HG03442 (cell line): ENCODE results near the gene ATOSB.
"Not testable (repeated sequence)": the region's sequence is repeated elsewhere in the genome, so short reads cannot be mapped to it uniquely, and the experiment has no call there.

ENCODE experiments used
- ATAC-seq: cut with Tn5 transposase; IDR thresholded peaks from one replicate; pipeline ENCODE4 v1.9.1; 2021; ENCODE audit warnings: mild to moderate bottlenecking, moderate library complexity; ENCODE audit not compliant: unreplicated experiment

ATOSB gene, protein sequence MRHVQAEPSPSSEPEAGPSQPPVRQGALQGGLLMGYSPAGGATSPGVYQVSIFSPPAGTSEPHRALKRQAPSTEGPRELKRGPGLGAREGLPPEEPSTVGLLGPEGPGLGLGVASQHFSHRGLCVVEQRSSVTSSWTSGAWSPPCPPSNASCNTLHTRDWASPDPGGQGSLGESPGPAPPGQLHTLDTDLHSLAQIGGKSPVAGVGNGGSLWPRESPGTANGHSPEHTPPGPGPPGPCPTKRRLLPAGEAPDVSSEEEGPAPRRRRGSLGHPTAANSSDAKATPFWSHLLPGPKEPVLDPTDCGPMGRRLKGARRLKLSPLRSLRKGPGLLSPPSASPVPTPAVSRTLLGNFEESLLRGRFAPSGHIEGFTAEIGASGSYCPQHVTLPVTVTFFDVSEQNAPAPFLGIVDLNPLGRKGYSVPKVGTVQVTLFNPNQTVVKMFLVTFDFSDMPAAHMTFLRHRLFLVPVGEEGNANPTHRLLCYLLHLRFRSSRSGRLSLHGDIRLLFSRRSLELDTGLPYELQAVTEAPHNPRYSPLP

DNA sequence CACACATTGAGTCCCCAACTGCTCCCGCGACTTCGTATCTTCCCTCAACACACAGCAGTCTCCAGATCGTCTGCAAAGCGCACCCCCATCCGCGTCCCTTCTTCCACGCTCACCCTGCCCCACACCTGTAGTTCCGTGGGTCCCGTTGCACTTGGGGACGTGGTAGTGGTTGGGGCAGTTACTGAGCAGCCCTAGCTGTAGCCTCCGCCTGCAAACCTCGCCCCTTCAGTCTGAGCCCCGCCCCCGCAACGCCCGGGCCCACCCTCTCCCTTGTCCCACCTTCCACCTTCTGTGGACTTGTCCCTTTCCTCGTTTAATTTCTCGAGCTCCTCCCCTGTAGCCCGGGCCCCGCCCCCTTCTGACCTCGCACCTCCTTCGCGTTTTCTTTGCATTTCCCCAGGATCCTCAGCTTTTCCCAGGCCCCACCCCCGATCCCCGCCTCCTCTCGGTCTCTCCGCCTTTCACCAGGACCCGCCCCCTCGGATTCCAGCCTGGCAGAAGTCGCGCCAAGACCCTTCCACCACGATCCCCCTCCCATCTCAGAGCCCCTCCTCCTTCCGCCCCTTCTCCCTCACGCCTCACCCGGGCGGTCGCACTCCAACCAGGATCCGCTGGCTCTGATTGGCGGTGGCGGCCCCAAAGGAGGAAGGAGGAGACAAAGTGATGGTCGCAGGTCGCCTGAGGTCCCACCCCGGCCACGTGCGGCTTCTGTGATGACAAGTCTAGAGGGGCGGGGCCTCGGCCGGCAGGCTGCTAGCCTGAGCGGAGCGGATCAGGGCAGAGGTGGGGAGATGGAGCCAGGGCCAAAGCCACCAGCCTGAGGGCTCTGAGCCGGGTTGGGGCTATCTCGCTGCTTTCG, at the start of gene ATOSB:
ATOSB (minus strand) TSS at position 183 of the 859 bp plus-strand sequence. CDS start 7,588 bp downstream, outside the sequence.
- ATAC-seq, result peak; percentile 41

DNA sequence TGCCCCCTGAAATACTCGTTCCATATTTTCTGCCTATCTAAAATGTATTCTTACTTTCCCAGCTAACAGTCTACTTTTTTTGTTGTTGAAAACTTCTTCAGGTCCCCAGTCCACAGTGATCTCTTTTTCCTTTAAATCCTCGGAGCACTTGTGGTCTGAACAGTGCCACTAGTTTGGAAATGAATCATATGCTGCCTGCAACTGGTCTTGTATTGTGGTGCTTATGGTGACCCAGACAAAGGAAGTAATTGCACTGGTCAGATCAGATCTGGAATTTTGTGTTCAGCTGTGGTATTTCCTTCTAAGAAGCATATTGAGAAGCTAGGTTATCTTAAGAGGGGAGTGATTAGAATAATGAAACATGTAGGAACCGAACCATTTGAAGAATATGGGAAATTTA, 49.0 kb upstream of the ATOSB start:
- ATAC-seq, result no peak

DNA sequence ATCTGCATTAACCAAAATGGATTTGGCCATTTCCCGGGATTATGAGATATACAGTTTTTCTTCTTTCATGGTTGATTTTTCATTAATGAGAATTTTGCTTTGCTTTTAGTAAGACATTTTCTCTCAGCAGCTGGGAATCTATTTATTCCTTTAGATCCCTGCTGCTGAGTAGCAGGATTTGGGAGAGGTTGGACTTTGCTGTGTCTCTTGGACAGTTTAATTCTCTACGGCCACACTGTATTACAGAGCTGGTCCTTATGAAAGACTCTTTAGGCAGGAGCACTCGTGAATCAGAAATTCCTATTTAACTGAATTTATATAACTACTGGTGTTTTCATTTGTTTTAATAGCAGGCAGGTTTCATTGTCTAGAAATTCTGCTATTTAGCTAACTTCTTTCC, 47.8 kb upstream of the ATOSB start:
- no peak for ATAC-seq

DNA sequence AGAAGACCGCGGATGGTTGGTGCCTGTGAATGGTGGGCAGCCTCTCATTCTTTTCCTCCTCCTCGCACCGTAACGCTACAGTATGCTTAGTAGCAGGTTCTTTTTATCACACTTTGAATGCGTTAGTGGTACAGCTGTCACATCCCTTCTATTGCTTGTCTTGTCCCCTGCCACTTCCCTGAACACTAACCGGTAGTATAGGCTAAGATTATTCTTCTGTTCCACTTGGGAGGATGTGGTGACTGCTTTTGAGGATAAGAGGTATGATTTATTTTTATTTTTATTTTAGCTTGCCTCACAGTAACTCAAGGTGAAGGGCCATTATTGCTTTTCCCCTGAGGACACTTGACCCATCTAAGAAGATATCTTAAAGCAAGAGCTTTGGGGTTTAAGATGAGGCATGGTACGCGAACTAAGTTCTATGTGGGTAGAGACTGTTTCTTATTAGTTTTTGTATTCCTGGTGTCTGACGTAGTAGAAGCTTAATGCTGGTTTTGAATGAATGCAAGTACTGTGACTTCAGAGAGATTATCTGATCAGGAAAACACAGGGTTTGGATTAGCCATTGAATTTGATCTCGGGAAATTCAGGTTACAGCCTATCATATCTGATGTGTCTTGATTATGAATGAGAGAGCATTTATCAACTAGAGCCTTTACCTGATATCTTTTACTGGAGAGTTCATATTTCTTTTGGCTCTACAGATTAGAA, 47.1 kb upstream of the ATOSB start:
- ATAC-seq, result no peak

DNA sequence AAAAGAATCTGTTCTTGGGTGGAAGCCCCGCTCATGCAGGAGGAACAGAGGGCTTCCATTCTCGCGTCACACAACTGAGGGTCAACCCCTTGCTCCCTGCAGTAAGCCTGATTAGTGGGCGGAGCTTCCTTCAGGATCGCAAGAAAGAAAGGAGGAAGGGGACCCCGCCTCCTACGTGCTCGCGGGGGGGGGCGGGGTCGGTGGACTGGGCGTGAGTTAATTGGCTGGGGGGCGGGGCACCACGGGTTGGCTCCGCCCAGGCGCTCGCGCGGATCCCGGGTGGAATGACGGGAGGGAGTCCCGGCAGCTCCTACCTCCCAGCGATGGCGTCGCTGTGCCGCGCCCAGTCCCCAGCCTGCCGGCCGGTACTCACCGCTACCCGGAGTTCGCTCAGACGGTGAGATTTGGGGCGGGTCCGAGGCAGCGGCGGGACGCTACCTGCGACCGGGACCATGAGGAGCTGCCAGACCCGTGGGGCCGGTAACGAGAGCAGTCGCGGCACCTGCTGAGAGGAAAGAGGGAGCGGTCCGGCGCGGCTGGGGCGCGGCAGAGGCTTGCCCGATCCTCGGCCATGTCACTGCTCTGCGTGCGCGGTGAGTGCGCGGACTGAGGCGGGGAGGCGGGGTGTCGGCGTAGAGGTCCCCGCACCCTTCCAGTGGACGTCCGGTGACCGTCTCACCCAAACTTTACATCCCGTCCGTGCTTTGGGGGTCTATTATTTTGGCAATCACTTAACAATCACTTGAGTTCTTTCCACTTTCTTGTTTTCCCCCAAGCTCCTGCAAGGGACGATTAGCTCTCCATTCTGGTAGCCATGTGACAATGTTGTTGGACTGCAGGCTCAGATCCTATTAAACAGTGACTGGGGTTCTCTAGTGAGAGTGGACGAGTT, 46.3 kb upstream of the ATOSB start, which contains the start of gene UNC13B:
UNC13B (plus strand) TSS at position 297 of the 892 bp plus-strand sequence; CDS start at position 572, 275 bp downstream.
- ATAC-seq, result peak; percentile 63

DNA sequence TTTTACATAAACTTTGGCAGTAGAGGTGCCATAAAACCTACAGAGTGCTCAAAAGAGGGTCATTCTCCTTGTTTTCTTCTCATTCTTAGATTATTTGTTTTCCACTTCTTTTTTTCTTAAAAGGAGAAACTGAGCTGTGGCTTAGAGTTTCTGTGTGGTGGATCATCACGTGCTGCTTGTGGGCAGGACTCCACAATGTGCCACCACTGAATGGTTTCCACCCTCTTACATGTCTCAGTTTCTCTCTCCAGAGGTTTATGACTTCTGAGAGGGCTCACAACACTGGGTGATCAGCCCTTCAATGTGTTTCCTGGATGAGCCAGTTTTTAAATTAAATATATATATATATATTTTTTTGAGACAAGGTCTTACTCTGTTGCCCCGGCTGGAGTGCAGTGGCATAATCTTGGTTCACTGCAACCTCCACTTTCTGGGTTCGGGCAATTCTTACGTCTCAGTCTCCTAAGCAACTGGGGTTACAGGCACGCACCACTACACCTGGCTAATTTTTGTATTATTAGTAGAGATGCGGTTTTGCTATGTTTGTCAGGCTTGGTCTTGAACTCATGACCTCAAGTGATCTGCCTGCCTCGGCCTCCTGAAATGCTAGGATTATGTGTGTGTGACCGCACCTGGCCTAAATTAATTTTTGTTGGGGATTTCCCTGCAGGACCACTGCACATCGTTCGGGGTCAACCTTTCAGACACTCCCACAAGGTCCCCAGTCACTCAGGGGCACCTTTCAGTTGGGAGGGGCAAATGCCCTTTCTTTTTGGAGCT, 43.0 kb upstream of the ATOSB start:
- no peak for ATAC-seq

DNA sequence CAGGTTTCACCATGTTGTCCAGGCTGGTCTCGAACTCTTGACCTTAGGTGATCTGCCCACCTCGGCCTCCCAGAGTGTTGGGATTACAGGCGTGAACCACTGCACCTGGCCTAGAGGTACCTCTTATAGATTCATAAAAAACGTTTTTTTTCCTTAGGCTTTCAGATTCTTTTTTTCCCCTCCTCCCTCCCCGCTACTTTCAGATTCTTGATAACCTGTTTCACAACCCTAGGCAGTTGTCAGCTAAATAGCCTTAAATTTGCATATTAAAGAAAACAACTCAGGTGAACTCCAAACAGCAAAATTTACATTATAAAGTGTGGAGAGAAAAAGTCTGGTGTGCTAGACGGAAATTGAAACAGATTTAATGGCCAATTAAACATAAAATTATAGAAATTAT, 42.2 kb upstream of the ATOSB start:
- not testable (repeated sequence) for ATAC-seq

DNA sequence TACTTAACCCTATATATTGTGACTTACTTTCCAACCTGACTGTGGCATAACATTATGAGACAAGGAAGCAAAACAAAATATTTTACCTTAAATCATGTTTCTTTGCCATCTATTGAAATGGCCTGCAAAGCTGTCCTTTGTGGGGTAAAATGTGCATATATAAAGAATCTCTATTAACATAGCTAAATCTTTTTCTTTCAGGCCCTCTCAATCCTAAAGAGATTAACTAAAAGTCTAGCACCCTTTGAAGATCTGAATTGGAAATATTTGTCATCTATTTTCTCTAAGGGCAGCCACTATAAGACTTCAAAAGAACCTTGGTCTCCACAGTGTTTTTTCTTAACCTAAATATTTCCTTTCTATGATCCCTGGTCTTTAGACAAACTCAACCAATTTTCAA, 41.1 kb upstream of the ATOSB start:
- no peak for ATAC-seq

DNA sequence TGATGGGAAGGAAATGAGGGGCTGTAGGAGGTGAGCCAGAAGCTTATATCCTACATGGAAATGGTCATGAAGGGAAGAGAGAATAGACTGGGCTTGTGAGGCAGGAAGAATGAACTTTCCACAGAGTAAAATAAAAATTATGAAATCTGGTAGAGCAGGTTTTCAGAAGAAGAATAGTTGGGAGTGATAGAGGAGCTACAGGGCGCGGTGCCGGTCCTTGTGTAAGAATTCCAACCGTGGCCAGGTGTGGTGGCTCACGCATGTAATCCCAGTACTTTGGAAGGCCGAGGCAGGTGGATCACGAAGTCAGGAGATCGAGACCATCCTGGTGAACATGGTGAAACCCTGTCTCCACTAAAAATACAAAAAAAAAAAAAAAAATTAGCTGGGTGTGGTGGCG, 37.3 kb upstream of the ATOSB start:
- ATAC-seq, result no peak

DNA sequence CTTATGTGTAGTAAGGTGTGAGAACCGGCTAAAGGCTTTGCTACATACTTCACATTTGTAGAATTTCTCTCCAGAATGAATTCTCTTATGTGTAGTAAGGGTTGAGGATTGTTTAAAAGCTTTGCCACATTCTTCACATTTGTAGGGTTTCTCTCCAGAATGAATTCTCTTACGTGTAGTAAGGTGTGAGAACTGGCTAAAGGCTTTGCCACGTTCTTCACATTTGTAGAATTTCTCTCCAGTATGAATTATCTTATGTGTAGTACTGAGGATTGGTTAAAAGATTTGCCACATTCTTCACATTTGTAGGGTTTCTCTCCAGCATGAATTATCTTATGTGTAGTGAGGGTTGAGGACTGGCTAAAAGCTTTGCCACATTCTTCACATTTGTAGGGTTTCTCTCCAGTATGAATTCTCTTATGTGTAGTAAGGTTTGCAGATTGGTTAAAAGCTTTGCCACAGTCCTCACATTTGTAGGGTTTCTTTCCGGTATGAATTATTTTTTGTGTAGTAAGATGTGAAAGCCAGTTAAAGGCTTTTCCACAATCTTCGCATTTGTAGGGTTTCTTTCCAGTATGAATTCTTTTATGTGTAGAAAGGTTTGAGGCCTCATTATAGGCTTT, 32.4 kb upstream of the ATOSB start:
- not testable (repeated sequence) for ATAC-seq

DNA sequence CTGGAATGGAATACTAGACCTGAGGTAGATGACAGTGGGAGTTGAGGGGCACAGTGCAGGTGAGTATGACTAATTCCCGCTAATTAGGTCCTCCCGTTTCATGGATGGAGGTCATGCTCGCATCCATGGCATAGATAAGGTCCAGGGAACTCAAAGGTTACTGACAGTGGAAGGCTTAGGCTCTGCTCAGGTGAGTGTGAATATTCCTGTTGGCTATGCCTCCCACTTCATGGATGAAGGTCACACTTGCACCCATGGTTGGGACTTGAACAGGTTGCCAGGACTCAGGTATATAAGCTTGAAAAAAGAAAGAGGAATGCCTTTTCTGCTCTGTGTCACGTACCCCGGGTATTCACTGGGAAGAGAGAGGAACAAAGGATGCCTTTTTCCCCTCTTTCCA, 26.4 kb upstream of the ATOSB start:
- ATAC-seq, result no peak

DNA sequence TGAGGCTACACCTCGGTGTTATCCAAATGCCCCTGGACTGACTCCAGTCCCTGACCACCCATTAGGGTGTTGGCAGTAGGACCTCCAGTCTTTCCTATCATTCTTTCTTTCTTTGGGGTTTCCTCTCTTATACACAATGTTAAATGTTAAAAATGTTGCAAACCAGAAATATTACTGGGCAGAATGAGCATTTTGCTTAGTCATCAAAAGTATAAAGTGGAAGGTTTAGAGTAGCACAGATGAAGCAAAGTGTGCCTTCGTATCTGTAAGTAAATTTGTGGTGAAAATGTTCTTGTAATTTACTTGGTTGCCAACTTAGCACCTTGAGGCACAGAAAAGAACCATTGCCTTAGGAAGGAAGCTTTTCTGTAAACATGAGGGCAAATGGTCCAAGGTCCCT, 24.4 kb upstream of the ATOSB start:
- no peak for ATAC-seq

DNA sequence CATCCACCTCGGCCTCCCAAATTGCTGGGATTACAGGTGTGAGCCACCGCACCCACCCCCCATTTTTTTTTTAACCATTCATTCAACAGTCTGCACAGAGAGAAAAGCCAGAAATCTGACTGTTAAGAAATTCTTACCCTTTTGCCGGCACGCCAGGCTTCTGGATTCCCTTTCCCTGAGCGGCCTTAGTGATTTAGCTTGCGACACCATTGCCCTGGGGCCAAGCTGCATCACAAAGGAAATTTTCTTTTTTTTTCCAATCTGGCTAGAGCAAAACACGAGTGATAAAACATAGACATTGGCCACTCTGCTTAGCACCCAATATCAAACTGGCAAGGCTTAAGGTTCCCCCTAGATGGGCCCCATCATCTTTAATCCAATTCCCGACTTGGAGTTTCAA, 21.2 kb upstream of the ATOSB start:
- ATAC-seq, result no peak

DNA sequence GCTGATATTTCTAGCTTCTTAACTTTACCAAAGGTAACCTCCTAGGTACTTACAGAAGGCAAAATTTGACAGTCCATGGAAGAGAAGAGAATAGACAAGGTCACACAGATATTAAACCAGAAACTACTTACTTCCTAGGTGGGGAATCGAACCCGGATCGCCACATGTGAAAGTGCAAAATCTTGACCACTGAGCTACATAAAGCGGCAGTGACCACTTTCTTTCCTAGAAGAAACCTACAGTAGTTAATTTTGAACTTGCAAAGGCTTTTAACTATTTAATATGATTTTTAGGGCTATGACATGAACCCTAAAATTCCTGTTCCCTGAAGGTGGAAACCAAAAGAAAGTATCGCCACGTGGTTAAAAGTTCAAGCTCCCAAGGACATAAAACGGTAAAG, 20.3 kb upstream of the ATOSB start:
- no peak for ATAC-seq

DNA sequence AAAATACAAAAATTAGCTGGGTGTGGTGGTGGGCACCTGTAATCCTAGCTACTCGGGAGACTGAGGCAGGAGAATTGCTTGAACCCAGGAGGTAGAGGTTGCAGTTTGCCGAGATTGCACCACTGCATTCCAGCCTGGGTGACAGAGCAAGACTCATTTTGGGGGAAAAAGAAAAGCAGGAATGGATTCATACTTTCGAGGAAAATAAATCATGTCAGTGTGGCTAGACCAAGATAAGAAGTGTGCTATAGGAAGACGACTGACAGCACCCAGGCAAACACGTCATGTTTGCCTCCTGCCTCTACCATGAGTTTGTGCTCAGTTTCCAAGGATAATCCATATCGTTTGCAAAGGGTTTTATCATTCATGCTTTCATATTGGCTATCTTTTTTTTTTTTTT, 19.3 kb upstream of the ATOSB start:
- ATAC-seq, result no peak

DNA sequence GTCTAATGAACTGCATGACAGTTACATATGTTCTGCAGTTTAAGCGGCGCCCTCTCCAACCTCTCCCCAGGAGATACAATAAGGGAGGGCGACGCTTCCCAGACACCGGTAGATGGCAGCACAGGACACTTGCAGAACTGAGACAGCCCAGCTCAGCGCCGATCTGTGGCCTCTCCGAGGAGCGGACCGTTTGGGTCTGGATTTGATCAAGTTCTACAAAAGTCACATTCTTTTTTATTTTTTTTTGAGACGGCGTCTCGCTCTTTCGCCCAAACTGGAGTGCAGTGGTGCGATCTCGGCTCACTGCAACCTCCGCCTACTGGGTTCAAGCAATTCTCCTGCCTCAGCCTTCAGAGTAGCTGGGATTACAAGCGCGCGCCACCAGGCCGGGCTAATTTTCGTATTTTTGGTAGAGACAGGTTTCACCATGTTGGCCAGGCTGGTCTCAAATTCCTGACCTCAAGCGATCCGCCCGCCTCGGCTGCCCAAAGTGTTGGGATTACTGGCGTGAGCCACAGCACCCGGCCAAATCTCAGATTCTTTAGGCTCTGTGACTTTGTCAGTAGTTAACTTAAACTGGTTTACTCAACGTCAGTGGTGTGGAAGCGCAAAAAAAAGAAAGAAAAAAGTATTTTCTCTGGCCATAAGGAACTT, 1.4 kb upstream of the ATOSB start:
- ATAC-seq, result peak; percentile 39

DNA sequence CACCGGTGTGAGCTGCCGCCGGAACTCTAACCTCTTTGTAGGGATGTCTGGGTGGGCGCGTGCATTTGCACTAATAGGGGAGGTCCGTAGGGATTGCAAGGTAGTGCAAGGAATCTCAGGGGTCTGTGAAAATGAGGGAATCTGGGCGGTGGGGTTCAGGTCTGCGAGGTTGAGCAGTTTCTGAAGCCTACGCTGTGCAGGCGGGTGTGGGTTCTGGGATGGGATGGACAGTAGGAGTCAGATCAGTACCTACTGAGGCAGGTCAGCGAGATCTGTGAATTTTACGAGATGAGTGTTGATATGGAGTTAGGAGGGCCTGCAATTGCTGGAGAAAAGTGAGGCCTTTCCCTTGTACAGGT, 856 bp upstream of the ATOSB start:
- ATAC-seq, result peak; percentile 1
